ENCODE results near the gene ARL5C. TPM values are rescaled to one million over a fixed set of nuclear protein-coding genes. Genes with fewer than 3 reads are reported as not detected.
"Not testable (repeated sequence)": the region's sequence is repeated elsewhere in the genome, so short reads cannot be mapped to it uniquely, and the experiment has no call there.

ARL5C gene
- total and polyA plus RNA-seq, 4 donors: 0.48 to 0.71 TPM; not detected in 2

DNA sequence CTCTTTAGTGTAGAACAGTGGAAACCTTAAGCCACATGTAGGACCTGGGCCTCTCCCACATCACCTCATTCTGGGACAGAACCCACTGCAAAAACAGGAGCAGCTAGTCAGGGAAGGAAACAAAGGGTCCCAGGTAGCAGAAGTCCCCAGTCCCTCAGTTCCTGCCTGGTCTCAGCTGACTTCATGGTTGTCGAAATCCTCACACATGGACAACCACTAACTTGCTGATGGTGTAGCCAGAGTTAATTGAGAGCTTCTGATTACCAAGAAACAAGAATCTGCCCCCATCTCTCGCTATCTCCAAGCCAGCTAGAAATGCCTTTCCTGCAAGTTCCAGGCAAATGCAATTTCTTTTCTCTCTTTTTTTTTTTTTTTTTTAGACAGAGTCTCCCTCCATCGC lies 3.6 kb upstream of the ARL5C start:
- DNase-seq (ENCODE audit: low read depth in 4 of 6, low spot score in 6 of 6): no peak
- Histone ChIP-seq H3K9me3 (ENCODE audit: control insufficient read depth, insufficient read depth, low read length) (no peaks in the 10 kb centered on the region), H3K36me3 (ENCODE audit: control insufficient read depth, insufficient read depth, low read length) (peaks cover 8% of the 10 kb centered on the region), H3K27me3 (ENCODE audit: control insufficient read depth, insufficient read depth, low read length) (peaks cover 32% of the 10 kb centered on the region), H3K27ac (ENCODE audit: low read depth, low read length) (no peak overlapping the region), H3K4me3 (ENCODE audit: low read depth, low read length) (no peak overlapping the region), H3K4me1 (ENCODE audit: control insufficient read depth, insufficient read depth, low read length) (peaks cover 34% of the 10 kb centered on the region)
- 100% methylated on average over 2 of the region's 3 CpGs for whole genome bisulfite sequencing (ENCODE audit: insufficient coverage)

DNA sequence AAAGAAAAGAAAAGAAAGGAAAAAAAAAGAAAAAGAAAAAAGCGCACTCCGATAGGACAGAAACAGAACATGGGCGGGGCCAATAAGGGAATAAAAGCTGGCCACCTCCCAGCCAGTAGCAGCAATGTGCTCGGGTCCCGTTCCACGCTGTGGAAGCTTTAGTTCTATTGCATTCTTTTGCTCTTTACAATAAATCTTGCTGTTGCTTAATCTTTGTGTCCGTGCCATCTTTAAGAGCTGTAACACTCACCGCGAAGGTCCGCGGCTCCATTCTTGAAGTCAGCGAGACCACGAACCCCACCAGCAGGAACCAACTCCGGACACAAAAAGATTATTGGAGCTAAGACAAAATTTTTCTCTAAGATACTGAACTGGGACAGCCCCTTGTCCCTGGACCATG lies 3.1 kb upstream of the ARL5C start:
- Histone ChIP-seq H3K27ac (ENCODE audit: low read depth, low read length) (no peak overlapping the region), H3K9me3 (ENCODE audit: control insufficient read depth, insufficient read depth, low read length) (no peaks in the 10 kb centered on the region), H3K4me1 (ENCODE audit: control insufficient read depth, insufficient read depth, low read length) (peaks cover 32% of the 10 kb centered on the region), H3K4me3 (ENCODE audit: low read depth, low read length) (no peak overlapping the region), H3K27me3 (ENCODE audit: control insufficient read depth, insufficient read depth, low read length) (peaks cover 34% of the 10 kb centered on the region), H3K36me3 (ENCODE audit: control insufficient read depth, insufficient read depth, low read length) (peaks cover 4% of the 10 kb centered on the region)
- 62% methylated on average over 14 of the region's 14 CpGs for WGBS (ENCODE audit: insufficient coverage)
- DNase-seq (ENCODE audit: low read depth in 4 of 6, low spot score in 6 of 6): no peak

DNA sequence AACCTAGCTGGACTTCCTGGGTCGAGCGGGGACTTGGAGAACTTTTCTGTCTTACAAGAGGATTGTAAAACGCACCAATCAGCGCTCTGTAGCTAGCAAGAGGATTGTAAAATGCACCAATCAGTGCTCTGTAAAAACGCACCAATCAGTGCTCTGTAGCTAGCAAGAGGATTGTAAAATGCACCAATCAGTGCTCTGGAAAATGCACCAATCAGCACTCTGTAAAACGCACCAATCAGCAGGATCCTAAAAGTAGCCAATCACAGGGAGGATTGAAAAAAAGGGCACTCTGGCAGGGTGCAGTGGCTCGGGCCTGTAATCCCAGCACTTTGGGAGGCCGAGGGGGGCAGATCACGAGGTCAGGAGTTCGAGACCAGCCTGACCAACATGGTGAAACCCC lies 2.5 kb upstream of the ARL5C start:
- not testable (repeated sequence) for H3K36me3 ChIP-seq (ENCODE audit: control insufficient read depth, insufficient read depth, low read length); H3K27ac ChIP-seq (ENCODE audit: low read depth, low read length); H3K9me3 ChIP-seq (ENCODE audit: control insufficient read depth, insufficient read depth, low read length); DNase-seq (ENCODE audit: low read depth in 4 of 6, low spot score in 6 of 6); H3K4me3 ChIP-seq (ENCODE audit: low read depth, low read length)
- Histone ChIP-seq H3K4me1 (ENCODE audit: control insufficient read depth, insufficient read depth, low read length) (peaks cover 26% of the 10 kb centered on the region), H3K27me3 (ENCODE audit: control insufficient read depth, insufficient read depth, low read length) (peaks cover 34% of the 10 kb centered on the region)
- WGBS (ENCODE audit: insufficient coverage): 98% methylated on average over 7 of the region's 10 CpGs

DNA sequence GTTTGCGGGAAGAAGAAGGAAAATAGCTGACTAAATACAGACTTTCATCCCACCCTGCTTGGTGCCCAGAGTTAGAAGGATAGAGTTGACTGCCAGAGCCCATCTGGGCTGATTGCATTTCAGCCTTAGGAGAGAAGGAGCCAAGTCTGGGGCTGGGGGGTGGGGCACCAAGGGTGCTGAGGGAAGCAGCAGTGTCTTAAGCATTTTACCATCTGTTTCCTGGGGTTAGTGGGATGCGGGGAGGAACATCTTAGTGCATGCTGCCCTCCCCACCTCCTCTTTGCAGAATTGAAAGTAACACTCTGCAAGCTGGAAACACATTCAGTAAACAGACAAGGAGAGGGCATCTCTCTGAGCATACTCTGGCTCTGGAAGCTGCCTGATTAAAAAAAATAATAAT lies 1.5 kb upstream of the ARL5C start:
- Histone ChIP-seq H3K4me3 (ENCODE audit: low read depth, low read length) (no peak overlapping the region), H3K9me3 (ENCODE audit: control insufficient read depth, insufficient read depth, low read length) (no peaks in the 10 kb centered on the region), H3K27ac (ENCODE audit: low read depth, low read length) (no peak overlapping the region), H3K36me3 (ENCODE audit: control insufficient read depth, insufficient read depth, low read length) (no peaks in the 10 kb centered on the region), H3K27me3 (ENCODE audit: control insufficient read depth, insufficient read depth, low read length) (peaks cover 34% of the 10 kb centered on the region), H3K4me1 (ENCODE audit: control insufficient read depth, insufficient read depth, low read length) (peaks cover 23% of the 10 kb centered on the region)
- DNase-seq (ENCODE audit: low read depth in 4 of 6, low spot score in 6 of 6): peak in 2 of 6 donors; percentile 73 to 88
- WGBS (ENCODE audit: insufficient coverage): no CpG with 5 or more reads among the region's 2 CpGs

- Histone ChIP-seq H3K27me3 (ENCODE audit: control insufficient read depth, insufficient read depth, low read length) (peaks cover 34% of the 10 kb centered on the region), H3K9me3 (ENCODE audit: control insufficient read depth, insufficient read depth, low read length) (no peaks in the 10 kb centered on the region), H3K36me3 (ENCODE audit: control insufficient read depth, insufficient read depth, low read length) (no peaks in the 10 kb centered on the region), H3K4me1 (ENCODE audit: control insufficient read depth, insufficient read depth, low read length) (peaks cover 23% of the 10 kb centered on the region), H3K27ac (ENCODE audit: low read depth, low read length) (no peak overlapping the region), H3K4me3 (ENCODE audit: low read depth, low read length) (no peak overlapping the region)
- no peak for DNase-seq (ENCODE audit: low read depth in 4 of 6, low spot score in 6 of 6)
- 50% methylated on average over 5 of the region's 7 CpGs for WGBS (ENCODE audit: insufficient coverage)
These were observed 725 bp upstream of the ARL5C start for GRCh38 chr17:39166437-39167335.

GRCh38 chr17:39165178-39165840 lies 652 bp downstream of the ARL5C start:
- Histone ChIP-seq H3K9me3 (ENCODE audit: control insufficient read depth, insufficient read depth, low read length) (no peaks in the 10 kb centered on the region), H3K36me3 (ENCODE audit: control insufficient read depth, insufficient read depth, low read length) (no peaks in the 10 kb centered on the region), H3K4me3 (ENCODE audit: low read depth, low read length) (peak overlapping the region; percentile 63), H3K4me1 (ENCODE audit: control insufficient read depth, insufficient read depth, low read length) (peaks cover 23% of the 10 kb centered on the region), H3K27ac (ENCODE audit: low read depth, low read length) (no peak overlapping the region), H3K27me3 (ENCODE audit: control insufficient read depth, insufficient read depth, low read length) (peaks cover 36% of the 10 kb centered on the region)
- 1% methylated on average over 51 of the region's 51 CpGs for whole genome bisulfite sequencing (ENCODE audit: insufficient coverage)
- DNase-seq (ENCODE audit: low read depth in 4 of 6, low spot score in 6 of 6): no peak

DNA sequence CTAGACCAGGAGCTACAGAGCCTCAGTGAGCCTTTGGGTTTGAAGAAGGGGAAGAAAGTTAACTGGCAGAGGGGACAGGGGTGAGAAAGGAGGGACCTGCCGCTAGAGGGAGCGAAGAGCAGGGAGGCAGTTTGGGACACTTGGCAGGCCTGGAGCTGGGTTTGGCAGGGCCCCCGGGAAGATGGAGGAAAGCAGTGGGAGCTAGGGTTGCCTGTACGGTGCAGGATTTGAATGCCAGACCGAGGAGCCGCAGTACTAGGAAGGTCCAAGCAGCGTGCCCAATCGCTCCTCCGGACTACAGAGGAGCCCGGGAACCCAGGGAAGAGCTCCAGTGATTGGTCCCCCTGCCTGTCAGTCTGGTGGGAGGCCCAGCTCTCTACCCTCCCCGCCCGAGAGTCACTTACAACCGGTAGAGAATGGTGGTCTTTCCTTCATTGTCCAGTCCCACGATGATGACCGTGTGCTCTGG lies 1.3 kb downstream of the ARL5C start:
- no peak overlapping the region for H3K27ac ChIP-seq (ENCODE audit: low read depth, low read length)

DNA sequence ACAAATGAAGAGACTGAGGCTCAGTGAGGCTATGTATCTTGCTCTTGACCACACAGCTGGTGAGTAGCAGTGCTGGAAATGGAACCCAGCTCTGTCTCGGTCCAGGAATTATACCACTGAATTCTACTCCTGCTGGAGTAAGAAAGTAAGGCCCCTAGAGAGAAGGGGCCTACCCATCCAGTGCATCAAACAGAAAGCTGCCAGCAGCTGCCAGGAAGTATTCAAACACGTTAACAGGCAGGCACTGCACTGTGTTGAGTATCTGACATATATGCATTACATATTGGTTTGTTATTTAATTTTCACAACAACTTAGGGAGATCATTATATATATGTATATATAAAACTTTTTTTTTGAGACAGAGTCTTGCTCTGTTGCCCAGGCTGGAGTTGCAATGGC lies 4.0 kb downstream of the ARL5C start:
- 75% methylated on average over 1 of the region's 2 CpGs for WGBS (ENCODE audit: insufficient coverage)
- no peak overlapping the region for H3K27ac ChIP-seq (ENCODE audit: low read depth, low read length)
- no peaks in the 10 kb centered on the region for H3K9me3 ChIP-seq (ENCODE audit: control insufficient read depth, insufficient read depth, low read length)
- peaks cover 23% of the 10 kb centered on the region for H3K4me1 ChIP-seq (ENCODE audit: control insufficient read depth, insufficient read depth, low read length)
- peaks cover 29% of the 10 kb centered on the region for H3K27me3 ChIP-seq (ENCODE audit: control insufficient read depth, insufficient read depth, low read length)
- no peaks in the 10 kb centered on the region for H3K36me3 ChIP-seq (ENCODE audit: control insufficient read depth, insufficient read depth, low read length)
- no peak overlapping the region for H3K4me3 ChIP-seq (ENCODE audit: low read depth, low read length)
- DNase-seq (ENCODE audit: low read depth in 4 of 6, low spot score in 6 of 6): no peak

More for the DNA sequence above, 1.3 kb downstream of the ARL5C start:
- Histone ChIP-seq H3K9me3 (ENCODE audit: control insufficient read depth, insufficient read depth, low read length) (no peaks in the 10 kb centered on the region), H3K36me3 (ENCODE audit: control insufficient read depth, insufficient read depth, low read length) (no peaks in the 10 kb centered on the region), H3K27me3 (ENCODE audit: control insufficient read depth, insufficient read depth, low read length) (peaks cover 37% of the 10 kb centered on the region), H3K4me1 (ENCODE audit: control insufficient read depth, insufficient read depth, low read length) (peaks cover 23% of the 10 kb centered on the region), H3K4me3 (ENCODE audit: low read depth, low read length) (peak overlapping the region; percentile 63)
- WGBS (ENCODE audit: insufficient coverage): 0% methylated on average over 15 of the region's 15 CpGs
- DNase-seq (ENCODE audit: low read depth in 4 of 6, low spot score in 6 of 6): peak in 4 of 6 donors; percentile 65 to 96 (median 80)

DNA sequence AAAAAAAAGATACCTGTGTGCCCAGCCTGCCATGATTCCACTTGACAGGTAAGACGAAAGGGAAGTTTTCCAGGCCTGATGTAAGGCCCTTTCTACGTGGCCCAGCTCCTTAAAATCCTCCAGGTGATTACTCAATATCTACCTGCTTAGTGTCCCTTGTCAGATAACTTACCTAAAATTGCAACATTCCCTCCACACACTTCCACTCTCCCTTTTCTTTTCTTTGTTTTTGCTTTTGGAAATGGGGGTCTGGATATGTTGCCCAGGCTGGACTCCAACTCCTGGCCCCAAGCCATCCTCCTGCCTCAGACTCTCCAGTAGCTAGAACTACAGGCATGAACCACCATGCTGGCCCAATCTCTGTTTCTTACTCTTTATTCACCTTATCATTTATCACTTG lies 7.3 kb downstream of the ARL5C start:
- H3K4me3 ChIP-seq (ENCODE audit: low read depth, low read length): no peak overlapping the region
- 90% methylated on average over 2 of the region's 2 CpGs for WGBS (ENCODE audit: insufficient coverage)
- no peak overlapping the region for H3K27ac ChIP-seq (ENCODE audit: low read depth, low read length)
- peaks cover 8% of the 10 kb centered on the region for H3K4me1 ChIP-seq (ENCODE audit: control insufficient read depth, insufficient read depth, low read length)
- no peak for DNase-seq (ENCODE audit: low read depth in 4 of 6, low spot score in 6 of 6)
- H3K27me3 ChIP-seq (ENCODE audit: control insufficient read depth, insufficient read depth, low read length): peaks cover 3% of the 10 kb centered on the region
- H3K36me3 ChIP-seq (ENCODE audit: control insufficient read depth, insufficient read depth, low read length): no peaks in the 10 kb centered on the region
- no peaks in the 10 kb centered on the region for H3K9me3 ChIP-seq (ENCODE audit: control insufficient read depth, insufficient read depth, low read length)
